ENCODE results near the gene SLC5A10.
A peak's percentile ranks its signal among the peaks of the same experiment; 100 is the strongest.

SLC5A10 gene

GRCh38 chr17:18986541-18987229 is 34.7 kb downstream of the SLC5A10 start:
- DNase-seq: no peak

- no peak for DNase-seq
These were observed 35.3 kb downstream of the SLC5A10 start for GRCh38 chr17:18987230-18987610.

GRCh38 chr17:18987862-18988545 is 36.0 kb downstream of the SLC5A10 start:
- no peak for DNase-seq

GRCh38 chr17:18988546-18989173 is 36.7 kb downstream of the SLC5A10 start:
- DNase-seq: no peak

GRCh38 chr17:18990331-18990730 is 38.4 kb downstream of the SLC5A10 start:
- no peak for DNase-seq

- DNase-seq: no peak
These were observed 39.8 kb downstream of the SLC5A10 start for GRCh38 chr17:18991531-18992315.

- no peak for DNase-seq
These were observed 40.6 kb downstream of the SLC5A10 start for GRCh38 chr17:18992454-18993130.

- no peak for DNase-seq
These were observed 42.1 kb downstream of the SLC5A10 start for GRCh38 chr17:18993905-18994526.

GRCh38 chr17:18994631-18995030 is 42.7 kb downstream of the SLC5A10 start:
- no peak for DNase-seq

- DNase-seq: no peak
These were observed 43.3 kb downstream of the SLC5A10 start for GRCh38 chr17:18995220-18995619.

- no peak for DNase-seq
These were observed 44.5 kb downstream of the SLC5A10 start for GRCh38 chr17:18996458-18996857.

GRCh38 chr17:18997650-18998196 is 45.8 kb downstream of the SLC5A10 start:
- DNase-seq: peak; percentile 49

GRCh38 chr17:18999394-18999793 is 47.4 kb downstream of the SLC5A10 start:
- DNase-seq: no peak

- DNase-seq: no peak
These were observed 47.9 kb downstream of the SLC5A10 start for GRCh38 chr17:18999911-19000310.

- no peak for DNase-seq
These were observed 48.8 kb downstream of the SLC5A10 start for GRCh38 chr17:19000531-19001325.

- no peak for DNase-seq
These were observed 50.1 kb downstream of the SLC5A10 start for GRCh38 chr17:19001907-19002590.

GRCh38 chr17:19002805-19003542 is 51.0 kb downstream of the SLC5A10 start:
- DNase-seq: no peak

- DNase-seq: no peak
These were observed 51.8 kb downstream of the SLC5A10 start for GRCh38 chr17:19003543-19004420.
